Right lung (tissue), 5 donors: ENCODE measurements around the gene TNK2. TPM values are rescaled to one million over a fixed set of nuclear protein-coding genes. Genes with fewer than 3 reads are reported as not detected.
"Not testable (repeated sequence)": the region's sequence is repeated elsewhere in the genome, so short reads cannot be mapped to it uniquely, and the experiment has no call there.

ENCODE experiments used
- DNase-seq, 2 donors: peaks; one replicate each; pipeline ENCODE4 v3.0.0-alpha.2; 2013
- polyA plus RNA-seq, 5 donors: library from polyadenylated mRNA; unstranded; fragments of 120-200 nt; gene quantifications; one replicate each; pipeline versions ENCODE4 v1.2.1 to v1.2.3, GENCODE V29; 2013; ENCODE audit warnings: inconsistent platforms in 1 of 5, low replicate concordance in 1 of 5; ENCODE audit not compliant: insufficient read length in 5 of 5, insufficient read depth in 1 of 5

The TNK2 gene
- polyA plus RNA-seq, 5 donors = 37.4 to 81.9 (median 63.4) TPM

GRCh38 chr3:195853996-195854395, 54.4 kb downstream of the TNK2 start:
- DNase-seq = no peak

GRCh38 chr3:195853036-195853435, 55.3 kb downstream of the TNK2 start:
- DNase-seq = no peak

GRCh38 chr3:195850857-195851543, 57.4 kb downstream of the TNK2 start:
- peak; percentile 75 to 89 for DNase-seq

- DNase-seq = no peak
Observed at GRCh38 chr3:195849322-195850074, 58.9 kb downstream of the TNK2 start.

GRCh38 chr3:195847055-195847950, 61.0 kb downstream of the TNK2 start:
- no peak for DNase-seq

- no peak for DNase-seq
Observed at GRCh38 chr3:195845483-195845882, 62.9 kb downstream of the TNK2 start.

- DNase-seq = no peak
Observed at GRCh38 chr3:195844671-195845218, 63.6 kb downstream of the TNK2 start.

- DNase-seq = no peak
Observed at GRCh38 chr3:195839260-195840010, 68.9 kb downstream of the TNK2 start.

- DNase-seq = no peak
Observed at GRCh38 chr3:195838714-195839113, 69.6 kb downstream of the TNK2 start.

GRCh38 chr3:195836476-195837135, 71.7 kb downstream of the TNK2 start:
- no peak for DNase-seq

- DNase-seq = no peak
Observed at GRCh38 chr3:195835791-195836190, 72.6 kb downstream of the TNK2 start.

GRCh38 chr3:195834675-195835583, 73.4 kb downstream of the TNK2 start:
- DNase-seq = no peak

- no peak for DNase-seq
Observed at GRCh38 chr3:195829897-195830254, 78.5 kb downstream of the TNK2 start.

- DNase-seq = no peak
Observed at GRCh38 chr3:195828762-195829161, 79.6 kb downstream of the TNK2 start.

- DNase-seq = no peak
Observed at GRCh38 chr3:195825857-195826804, 82.2 kb downstream of the TNK2 start.

GRCh38 chr3:195825191-195825588, 83.2 kb downstream of the TNK2 start:
- no peak for DNase-seq

- not testable (repeated sequence) for DNase-seq
Observed at GRCh38 chr3:195824425-195825190, 83.7 kb downstream of the TNK2 start.

GRCh38 chr3:195823999-195824398, 84.4 kb downstream of the TNK2 start:
- DNase-seq = no peak
